D341Med (cell line): ENCODE data around the gene ZNF672.

Experiments used
- DNase-seq: peaks from one replicate; pipeline ENCODE4 v3.0.0; 2012; ENCODE audit warnings: low spot score

ZNF672 gene

DNA sequence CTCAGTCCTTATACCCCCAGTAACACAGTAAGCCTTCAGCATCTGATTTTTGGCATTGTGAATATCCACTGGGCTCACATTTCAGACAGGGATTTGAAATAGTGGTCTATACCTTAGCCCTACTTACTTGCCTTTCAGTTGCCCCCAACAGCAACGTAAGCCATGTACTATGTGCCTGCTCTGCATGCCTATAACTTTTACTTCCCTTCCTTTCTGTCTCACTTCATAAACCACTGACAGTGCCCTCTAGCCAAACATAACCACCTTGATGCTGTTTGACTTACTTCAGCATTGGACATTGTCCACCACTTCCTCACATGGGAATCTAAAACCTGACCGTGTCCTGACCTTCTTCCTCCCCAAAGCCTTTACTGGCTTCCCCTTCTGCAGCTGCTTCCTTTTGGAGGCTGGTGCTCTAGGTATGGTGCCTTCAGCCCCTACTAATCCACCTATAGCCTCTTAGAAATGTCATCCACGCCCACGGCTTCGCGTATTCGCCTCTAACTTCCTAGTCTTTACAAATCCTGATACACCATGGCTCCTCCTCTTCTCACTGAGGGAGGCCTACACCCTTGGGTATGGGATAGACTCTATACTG is 3.6 kb upstream of the ZNF672 start:
- DNase-seq, result no peak

DNA sequence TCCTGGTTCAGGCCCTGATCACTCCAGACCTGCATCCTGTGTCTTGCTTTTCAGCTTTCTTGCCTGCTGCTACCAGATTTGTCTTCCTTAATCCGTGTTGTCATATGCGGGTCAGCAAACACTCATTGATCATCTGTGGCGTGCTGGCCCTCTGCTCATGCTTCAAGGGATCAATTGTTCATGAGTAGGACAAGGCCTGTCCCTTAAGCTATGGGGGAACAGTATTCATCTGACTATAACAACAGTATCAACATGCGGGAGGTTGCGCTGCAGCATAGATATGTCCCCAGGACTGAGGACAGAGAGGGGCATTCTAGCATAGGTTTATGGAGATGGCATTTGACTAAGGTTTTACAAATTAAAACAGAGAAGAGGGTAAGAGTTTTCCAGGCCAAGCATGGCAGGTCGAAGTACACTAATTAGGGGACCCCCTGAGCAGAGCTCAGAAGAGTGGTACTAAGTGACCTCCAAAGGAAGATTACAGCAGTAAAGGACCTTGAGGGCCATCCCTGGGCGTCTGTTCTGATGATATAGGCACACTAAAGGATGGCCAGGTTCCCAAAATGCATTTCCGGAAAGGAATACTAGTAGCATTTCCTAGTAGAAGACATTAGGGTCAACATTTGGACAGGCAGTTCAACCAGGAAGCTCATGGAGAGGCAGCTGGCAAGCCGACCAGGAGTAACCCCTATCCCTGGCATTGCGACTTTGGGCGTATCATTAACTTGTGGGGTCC is 811 bp upstream of the ZNF672 start:
- no peak for DNase-seq

DNA sequence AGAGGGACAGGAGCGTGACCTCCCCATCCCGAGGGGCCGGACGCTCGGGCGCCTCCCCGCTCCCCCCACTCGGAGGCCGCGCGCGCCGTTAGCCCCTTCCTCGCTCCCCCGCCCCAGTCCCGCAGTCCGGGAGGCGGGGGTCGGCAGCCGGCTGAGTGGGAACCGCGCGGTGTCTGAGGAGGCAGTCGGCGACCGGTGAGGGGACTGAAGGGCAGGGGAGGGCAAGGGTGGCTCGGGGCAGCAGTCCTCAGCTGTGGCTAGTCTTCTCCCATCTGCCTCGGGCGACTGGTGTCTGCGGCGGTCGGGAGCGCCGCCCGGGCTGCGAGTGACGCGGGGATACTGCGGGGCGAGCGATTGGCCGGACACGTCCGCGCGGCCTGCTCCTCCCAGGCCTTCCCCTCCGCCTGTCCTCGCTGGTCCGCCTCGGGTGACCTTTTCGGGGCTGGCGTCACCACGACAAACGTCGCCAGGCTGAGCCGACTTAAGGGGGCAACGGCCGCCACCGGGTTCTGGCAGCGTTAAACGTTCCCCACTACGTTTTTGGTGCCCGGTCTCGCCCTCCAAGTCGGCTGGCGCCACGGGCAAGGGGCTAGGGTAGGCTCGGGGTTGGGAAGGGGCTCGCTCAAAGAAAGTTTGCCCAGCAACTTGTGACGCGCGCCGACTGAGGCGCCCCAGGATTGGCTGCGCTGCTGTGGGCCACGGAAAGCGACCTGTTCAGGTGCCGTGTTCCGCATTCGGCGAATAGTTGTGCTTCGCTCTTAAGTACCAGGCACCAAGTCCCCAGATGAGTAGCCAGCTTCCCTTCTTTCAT is 538 bp downstream of the ZNF672 start:
- peak; percentile 92 for DNase-seq

DNA sequence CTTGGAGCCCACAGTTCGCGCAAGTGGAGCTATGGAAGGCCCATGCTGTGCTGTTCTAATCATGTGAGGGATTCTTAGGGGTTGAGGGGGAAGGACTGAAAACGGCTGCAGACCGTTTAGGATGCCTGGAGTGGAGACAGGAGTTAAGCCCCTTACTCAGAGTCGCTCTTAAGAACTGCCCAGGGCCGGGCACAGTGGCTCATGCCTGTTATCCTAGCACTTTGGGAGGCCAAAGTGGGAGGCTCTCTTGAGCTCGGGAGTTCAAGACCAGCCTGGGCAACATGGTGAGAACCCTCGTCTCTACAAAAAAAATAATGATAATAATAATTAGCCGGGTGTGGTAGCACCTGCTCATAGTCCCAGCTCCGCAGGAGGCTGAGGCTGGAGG is 1.1 kb downstream of the ZNF672 start:
- no peak for DNase-seq

DNA sequence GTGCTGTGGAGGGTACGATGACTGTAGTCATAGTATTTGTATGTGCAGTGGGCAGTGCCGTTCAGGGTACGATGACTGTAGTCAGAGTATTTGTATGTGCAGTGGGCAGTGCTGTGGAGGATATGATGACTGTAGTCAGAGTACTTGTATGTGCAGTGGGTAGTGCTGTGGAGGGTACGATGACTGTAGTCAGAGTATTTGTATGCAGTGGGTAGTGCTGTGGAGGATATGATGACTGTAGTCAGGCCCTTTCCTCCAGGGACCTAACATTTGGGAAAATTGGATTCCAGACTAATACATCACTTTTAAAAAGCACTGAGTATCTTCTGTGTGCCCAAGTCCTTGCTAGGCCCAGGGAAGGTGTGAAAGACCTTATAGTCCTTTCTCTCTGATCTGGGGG is 2.9 kb downstream of the ZNF672 start:
- no peak for DNase-seq

DNA sequence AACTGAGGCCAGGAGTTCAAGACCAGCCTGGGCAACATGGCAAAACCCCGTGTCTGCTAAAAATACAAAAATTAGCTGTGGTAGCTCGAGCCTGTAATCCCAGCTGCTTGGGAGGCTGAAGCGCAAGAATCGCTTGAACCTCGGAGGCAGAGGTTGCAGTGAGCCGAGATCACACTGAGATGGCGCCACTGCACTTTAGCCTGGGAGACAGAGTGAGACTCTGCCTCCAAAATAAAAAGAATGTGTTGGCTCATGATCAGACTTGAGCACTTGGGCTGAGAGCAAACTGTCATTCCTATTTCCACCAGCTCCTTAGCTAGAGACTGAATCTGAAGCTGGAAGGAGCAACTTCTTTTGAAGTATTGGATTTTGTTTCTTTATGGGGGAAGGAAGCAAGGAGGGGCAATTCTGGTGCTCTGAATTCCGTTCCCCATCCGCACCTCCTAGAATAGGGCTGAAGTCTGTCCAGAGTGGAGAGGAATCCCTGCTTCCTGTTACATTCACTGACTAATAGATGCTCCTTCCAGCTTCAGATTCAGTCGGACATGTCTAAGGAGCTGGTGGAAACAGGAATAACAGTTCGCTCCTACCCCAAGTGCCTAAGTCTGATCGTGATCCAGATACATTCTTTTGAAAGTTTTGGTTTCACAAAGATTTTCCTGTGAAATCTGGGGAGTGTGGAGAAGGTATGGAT is 3.8 kb downstream of the ZNF672 start:
- peak; percentile 40 for DNase-seq

DNA sequence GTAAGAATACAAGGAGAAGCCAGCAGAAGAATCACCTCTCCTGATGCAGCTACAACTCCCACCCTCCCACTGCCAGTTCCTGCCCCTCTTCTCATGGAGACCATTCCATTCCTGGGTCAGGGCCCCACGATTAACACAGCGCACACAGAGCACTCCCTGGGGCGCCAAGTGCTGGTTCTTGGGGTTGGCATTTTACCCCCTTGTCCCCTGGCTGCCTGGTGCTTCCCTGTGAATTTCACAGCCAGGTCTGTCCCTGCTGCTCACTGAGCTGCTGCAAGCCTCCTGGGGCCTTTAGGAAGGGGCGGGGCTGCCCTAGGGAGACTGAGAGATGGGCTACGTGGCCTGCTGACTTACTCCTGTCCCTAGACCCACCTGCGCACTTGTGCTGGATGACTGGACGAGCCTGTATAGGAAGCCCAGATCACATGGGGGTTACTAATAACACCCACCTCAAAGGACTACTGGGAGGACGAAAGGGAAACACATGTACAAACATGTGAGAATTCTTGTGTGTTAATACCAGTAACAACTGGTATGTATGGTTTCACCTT is 4.8 kb downstream of the ZNF672 start:
- DNase-seq, result peak; percentile 45

DNA sequence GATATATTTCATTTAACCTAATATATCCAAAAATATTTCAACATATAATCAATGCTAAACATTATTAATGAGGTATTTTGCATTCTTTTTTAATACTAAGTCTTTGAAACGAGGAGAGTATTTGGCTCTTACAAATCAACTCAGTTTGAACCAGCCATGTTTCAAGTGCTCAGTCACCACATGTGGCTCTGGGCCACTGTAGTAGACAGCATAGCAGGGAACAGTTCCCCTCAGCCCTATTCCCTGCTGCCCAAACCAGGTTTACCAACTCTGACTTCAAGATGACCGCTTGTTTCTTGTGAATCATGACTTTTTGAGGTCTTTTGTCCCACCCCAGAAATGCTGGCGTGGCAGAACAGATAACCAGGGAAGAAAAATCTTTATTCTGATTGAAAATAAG is 5.7 kb downstream of the ZNF672 start:
- no peak for DNase-seq

DNA sequence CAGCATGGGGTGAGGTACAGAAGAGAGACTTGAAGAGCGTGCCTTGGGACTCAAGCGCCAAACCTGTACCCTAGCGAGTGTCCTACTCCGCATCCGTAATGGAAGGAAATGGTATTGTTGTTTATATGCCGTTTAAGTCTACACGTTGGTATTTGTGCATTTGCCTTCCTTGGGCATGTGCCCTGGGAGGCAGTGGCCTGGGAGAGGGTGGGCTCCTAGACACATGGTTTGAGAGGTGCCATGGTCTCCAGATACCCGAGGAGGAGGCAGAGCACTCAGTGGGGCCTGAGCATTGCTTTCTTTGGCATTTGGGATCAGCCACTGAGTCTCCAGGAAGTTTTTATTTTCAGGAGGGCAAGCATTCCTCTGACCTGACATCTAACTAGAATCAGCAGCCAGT is 6.5 kb downstream of the ZNF672 start:
- DNase-seq, result no peak

DNA sequence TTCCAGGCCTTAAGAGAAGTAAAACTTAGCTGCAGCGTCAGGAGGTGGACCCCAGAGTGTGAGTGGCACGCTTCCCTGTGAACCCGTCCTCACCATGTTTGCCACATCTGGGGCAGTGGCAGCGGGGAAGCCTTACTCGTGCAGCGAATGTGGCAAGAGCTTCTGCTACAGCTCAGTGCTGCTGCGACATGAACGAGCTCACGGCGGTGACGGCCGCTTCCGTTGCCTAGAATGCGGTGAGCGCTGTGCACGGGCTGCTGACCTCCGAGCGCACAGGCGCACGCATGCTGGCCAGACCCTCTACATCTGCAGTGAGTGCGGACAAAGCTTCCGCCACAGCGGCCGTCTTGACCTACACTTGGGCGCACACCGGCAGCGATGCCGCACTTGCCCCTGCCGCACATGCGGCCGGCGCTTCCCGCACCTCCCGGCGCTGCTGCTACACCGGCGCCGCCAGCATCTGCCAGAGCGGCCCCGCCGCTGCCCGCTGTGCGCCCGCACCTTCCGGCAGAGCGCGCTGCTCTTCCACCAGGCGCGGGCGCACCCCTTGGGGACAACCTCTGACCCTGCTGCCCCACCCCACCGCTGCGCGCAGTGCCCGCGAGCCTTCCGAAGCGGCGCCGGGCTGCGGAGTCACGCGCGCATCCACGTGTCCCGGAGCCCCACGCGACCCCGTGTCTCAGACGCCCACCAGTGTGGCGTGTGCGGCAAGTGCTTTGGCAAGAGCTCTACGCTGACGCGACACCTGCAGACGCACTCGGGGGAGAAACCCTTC is 9.3 kb downstream of the ZNF672 start:
- peak; percentile 39 for DNase-seq

DNA sequence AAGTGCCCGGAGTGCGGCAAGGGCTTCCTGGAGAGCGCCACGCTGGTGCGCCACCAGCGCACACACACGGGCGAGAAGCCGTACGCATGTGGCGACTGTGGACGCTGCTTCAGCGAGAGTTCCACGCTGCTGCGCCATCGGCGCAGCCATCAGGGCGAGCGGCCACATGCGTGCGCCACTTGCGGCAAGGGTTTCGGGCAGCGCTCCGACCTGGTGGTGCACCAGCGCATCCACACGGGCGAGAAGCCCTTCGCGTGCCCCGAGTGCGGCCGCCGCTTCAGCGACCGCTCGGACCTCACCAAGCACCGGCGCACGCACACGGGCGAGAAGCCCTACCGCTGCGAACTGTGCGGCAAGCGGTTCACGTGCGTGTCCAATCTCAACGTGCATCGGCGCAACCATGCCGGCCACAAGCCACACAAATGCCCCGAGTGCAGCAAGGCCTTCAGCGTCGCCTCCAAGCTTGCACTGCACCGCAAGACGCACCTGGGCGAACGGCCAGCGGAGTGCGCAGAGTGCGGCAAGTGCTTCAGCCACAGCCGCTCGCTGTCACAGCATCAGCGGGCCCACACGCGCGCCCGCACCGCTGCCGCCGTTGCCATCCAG is 10.0 kb downstream of the ZNF672 start:
- DNase-seq, result no peak

DNA sequence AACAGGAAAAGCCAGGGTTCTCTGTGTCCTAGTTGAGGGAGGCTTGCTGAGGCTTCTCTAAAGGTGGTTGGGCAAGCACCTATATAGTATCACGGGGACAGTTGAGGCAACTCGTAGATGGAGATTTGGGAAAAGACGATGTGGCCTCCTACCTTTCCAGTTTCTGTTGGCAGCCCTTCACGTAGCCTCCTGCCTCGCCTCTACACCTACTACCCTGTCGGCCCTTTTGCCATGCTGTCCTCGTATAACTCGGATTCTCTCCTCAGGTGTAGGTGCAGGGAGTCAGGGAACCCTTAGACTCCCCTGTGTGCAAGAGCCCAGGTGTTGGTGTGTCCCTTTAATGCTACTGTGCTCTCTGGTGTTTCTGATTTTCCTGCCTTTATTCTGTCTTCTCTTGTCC is 10.6 kb downstream of the ZNF672 start:
- DNase-seq, result no peak

DNA sequence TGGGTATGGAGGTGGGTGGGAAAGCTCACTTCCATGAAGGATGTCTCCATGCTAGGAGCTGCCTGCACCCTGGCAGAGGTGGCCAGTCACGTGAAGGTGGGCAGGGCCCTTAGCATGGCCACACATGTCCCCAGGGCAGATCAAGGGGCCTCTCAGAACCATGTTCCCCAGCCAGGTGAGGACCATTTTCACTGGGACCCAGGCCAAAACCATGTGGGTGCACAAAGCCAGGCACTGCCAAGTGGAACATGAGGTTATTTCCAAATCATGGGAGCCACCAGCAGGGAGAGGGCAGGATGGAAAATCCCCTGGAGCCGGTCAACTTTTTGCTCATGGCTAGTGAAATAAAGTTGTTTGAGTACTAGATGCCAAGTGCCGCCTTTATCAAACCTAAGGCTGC is 11.1 kb downstream of the ZNF672 start:
- no peak for DNase-seq

DNA sequence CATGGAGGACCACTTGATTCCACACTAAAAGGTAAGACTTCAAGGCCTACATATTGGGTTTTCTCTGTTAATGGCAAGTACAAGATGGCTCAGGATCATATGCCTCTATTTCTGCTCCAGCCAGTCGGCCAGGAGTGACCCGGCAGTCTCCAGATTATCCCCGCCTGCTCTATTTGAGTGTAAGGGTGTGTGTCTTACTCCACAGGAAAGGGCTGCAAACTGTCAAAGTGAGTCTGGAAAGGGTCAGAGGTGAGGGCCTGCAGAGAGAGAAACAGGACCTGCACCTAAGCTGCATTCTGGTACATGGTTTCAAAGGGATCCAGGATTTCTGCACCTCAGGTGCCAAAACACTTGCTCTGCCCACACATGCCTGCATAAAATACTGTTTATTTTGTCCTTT is 11.6 kb downstream of the ZNF672 start:
- DNase-seq, result no peak

DNA sequence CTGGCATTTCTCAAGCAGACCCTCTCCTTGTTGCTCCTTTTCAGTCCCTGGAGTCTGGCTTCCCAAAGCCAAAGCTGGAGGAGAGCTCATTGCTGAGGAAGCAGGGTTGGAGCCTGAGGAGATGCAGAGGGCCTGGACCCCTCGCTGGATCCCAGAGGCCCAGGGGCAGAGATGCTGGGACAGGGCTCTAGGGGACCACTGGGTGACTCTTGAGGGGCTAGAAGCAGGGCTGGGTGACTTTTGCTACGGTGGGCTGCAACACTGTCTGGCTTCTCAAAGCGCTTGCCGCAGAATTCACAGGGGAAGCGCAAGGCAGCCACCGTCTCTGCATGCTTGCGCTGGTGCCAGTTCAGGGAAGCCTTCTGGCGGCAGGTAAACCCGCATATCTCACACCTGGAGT is 12.1 kb downstream of the ZNF672 start:
- DNase-seq, result no peak

DNA sequence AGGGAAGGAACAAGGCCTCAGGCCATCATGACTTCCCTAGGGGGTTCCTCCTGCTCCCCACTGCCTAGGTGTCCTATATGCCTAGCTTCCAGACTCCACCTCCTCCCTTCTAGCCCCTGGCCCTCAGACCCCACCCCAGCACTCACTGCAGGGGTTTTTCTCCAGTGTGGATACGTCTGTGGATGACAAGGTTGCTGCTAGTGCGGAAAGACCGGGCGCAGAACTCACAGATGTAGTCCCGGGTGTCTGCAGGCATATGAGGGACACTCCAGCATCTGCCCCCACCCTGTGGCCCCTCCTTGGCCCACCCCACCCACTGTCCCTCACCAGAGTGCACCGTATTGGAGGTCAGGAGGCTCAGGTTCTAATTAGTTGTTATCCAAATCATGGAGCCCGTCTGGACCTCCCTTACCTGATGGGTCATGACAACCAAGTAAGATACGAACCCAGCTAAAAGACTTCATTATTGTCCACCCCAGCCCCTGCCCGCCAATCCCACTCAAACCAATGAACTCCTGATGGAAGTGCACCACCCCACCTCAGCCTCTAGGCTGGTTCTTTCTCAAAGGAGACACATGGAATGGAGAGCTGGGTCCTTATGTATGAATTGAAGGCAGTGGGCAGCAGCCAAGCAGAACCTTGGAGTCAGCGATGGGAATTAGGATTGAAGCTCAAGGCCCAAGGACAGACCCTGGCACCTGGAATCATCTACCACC is 12.7 kb downstream of the ZNF672 start:
- peak; percentile 28 for DNase-seq

DNA sequence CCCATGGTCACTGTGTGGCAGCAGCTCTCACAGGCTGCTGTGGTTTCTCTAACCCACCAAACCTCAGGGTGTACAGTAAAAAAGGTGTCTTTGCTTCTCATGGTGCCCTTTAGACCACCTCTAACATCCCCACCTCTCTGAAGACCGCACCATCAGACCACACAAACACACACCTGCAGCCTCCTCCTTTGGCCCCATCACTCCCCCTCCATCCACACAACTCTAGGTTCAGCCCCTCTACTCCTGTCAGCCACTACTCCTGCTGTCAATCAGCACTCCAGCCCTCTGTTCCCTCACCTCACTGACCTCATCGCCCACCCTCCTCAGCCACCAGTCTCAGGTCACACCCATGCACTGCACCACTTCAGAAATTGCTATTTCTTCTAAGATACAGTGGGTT is 13.4 kb downstream of the ZNF672 start:
- DNase-seq, result no peak

DNA sequence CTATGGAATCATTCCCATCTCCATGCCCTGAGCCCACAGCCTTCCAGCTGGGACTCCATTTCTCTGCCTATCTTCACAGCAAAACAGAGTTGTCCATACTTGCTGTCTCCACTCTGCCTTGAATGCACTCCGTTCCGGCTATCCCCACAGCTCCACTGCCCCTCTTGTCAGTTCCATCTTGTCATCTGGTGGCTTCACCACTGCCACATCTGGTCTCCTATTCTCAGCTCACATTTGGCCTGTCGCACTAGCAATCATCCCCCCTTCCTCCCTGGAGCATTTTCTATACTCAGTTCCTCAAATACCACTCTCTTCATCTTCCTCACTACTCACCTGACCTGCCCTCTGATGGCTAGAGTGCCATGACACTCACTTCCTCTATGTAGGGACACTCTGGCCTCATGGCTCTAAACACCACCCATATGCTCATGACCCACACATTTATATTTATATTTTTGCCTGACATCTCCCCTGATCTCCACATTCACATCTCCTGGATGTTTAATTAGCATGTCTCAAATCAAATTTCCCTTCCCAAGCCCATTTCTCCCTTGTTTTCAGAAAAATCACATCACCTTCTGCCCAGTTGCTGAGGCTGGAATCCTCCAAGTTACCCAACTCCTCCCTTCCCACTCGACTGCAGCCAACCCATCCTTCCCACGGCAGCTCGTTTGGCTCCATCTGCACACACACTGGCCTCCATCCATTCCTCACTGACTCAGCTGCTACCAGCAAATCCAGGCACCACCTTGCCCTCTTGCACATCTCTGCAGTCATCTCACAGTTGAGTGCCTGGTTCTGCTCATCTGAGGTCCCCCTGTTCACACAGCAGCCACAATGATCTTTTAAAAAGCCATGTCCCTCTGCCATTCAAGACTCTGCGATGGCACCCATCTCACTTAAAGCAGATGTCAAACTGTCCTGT is 14.7 kb downstream of the ZNF672 start:
- no peak for DNase-seq

DNA sequence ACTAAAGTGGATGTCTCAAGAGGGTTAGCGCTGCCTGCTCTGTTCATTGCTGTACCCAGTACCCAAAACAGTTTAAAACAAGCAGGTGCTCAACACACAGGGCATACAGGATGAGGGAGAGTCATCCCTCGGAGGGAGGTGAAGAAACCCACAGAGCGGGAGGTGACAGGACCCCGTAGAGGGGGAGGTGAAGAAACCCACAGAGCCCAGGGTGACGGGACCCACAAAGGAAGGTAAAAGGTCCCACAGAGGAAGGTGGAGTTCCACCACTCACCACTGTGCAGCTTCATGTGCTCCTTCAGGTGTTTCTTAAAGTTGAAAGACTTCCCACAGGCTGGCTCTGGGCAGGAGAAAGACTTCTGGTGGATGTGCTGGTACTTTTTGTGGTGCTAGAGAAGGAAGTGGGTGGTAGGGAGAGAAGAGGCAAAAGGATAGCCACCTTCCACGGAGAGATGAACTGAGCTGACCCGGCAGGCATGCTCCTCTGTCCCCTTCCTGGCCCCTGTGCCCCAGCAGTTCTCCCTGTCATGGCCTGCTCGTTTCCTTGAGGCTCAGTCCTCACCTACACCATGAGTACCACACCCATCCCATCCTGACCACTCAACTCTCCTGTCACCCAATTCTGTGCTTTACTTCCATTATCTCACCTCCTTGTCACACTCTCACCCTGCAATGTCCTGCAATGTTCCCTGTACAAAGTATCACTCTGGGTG is 15.8 kb downstream of the ZNF672 start:
- no peak for DNase-seq
